HG03103 (cell line): ENCODE results near the gene PTPRE.

ENCODE experiments used
- ATAC-seq: cut with Tn5 transposase; IDR thresholded peaks from one replicate; pipeline ENCODE4 v1.9.1; 2021; ENCODE audit warnings: low read depth; ENCODE audit not compliant: unreplicated experiment

The PTPRE gene

GRCh38 chr10:128040681-128041080 is 133.8 kb downstream of the PTPRE start:
- no peak for ATAC-seq

DNA sequence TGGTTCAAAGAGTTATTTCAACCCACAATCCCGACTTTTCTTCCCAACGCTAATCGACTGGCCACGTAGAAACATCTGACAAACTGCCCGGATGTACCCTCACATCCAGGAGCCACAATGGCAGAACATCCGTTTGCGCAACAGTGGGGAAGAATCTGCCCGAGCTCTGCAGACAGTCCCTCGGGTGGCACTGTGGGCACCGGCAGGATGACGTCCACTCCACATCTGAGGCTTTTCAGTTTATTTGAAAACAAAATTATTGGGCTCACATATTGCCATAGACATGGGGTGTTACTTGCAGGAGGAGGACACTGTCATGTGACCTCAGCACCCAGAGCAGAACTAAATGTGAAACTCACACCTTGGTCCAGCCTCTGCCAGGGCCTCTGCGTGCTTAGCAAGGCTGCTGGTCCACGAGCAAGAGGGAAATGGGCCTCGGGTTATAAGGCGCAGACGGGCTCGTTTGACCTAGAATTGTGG is 135.3 kb downstream of the PTPRE start:
- ATAC-seq, result no peak

DNA sequence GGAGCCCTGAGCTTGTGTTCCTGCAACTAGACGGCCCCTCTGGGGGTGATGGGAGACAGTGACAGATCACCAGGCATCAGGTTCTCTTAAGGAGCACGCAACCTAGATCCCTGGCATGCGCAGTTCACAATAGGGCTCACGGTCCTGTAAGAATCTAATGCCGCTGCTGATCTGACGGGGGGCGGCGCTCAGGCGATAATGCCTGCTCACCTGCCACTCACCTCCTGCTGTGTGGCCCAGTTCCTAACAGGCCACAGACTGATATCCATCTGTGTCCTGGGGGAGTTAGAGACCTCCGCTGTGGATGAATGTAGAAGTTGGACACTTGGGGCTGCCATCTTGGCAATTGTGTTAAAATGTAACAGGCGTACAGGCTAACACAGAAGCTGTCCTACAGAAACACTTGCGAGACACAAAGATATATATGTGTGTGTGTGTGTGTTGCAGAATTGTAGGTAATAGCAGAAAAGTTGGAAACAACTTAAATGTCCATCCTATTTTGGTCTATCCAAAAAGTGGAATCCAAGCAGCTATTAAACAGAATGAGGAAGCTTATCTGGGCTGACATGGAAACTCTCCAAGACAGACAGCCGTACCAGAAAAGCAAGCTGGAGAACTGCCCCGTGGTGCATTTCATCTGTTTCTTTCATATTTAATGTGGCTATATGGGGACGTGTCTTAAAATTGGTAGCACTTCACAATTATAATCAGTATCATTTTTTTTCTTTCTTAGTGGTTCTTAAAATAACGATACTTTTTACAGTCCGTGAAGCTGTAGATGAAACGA is 136.5 kb downstream of the PTPRE start:
- no peak for ATAC-seq

- no peak for ATAC-seq
Observed at GRCh38 chr10:128044186-128044585, 137.3 kb downstream of the PTPRE start.

DNA sequence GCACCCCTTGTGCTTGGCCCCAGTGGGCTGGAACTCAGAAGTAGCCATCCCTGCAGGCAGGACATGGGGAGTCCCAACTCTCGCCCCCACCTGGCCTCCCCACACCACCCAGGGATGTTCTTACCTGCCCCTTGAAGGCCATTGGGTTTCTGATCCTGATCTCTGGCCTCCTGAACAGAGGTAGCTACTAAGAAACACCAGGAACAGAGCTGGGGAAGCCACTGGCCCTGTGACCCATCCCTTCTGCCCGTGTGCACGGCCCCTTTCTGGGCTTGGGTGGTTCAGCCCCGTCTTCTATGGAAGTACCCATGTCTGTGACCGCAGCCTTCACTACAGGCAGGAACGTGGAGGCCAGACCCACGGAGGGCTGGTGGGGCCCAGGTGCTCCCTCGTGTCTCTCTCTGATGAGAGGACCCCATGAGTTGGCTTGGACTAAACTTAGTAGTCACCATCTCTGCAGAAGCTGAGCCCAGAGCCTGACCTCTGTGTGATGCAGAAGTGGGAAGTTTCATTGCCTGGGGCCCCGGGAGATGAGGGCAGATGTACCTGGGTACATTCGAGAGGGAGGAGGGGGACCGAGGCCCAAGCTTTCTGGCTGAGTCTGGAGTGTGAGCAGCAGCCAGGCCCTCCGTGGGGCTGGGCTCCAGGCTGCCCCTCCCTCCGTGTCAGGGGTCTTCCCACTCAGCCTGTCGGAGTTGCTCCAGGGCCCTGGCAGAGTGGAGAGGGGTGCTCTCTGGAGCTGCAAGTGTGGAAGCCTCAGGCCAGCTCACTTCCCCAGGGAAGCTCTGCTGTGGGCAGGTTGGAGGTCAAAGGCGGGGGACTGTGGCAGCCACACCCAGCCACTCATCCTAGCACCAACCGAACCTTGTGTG is 138.3 kb downstream of the PTPRE start:
- no peak for ATAC-seq

DNA sequence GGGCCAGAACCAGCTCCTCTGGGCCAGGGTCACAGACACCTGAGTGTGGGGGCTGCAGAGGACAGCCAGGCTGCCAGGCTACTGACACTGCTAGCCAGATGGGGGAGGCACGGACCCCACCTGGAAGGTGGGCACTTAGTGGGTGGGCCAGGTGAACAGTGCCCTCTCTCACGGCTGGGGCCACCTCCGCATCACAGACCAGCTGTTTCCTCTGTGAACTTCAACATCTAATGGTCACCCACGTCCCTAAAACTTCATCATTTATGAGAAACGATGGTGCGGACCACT is 138.9 kb downstream of the PTPRE start:
- no peak for ATAC-seq

DNA sequence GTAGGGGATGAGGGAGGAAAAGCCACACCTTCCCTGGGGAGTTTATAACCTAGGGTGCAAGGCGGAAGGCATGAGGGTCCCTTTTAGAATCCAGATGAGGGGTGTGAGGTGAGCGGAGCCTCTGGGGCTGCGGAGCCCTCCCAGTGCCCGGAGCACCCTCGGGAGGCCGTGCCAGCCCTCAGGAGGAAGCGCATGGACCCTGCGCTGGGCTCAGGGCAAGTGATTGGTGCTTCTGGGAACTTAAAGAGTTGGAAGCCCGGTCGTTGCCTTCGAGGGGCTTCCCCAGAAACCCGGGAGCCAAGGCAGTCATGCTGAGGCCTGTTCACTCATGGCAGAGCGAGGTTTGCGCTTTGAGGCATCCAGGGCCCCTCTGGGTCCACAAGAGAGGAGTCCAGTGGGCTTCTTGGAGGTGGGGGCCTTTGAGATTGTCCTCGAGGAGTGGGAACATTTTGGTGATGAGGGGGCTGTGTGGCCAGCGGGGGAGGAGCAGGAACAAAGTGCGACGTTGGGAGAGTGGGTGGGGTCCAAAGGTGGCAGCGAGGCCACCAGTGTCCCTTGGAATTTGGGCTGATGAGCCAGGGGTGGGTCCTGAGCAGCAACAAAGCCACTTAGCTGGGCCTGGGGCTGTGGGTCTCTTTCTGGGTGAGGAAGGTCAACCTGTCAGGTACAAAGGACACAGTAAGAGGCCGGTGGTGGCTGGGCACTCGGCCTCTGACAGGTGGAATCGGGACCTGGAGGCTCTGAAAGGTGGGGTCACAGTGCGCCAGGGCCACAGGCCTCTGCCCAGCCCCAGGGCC is 139.5 kb downstream of the PTPRE start:
- no peak for ATAC-seq

DNA sequence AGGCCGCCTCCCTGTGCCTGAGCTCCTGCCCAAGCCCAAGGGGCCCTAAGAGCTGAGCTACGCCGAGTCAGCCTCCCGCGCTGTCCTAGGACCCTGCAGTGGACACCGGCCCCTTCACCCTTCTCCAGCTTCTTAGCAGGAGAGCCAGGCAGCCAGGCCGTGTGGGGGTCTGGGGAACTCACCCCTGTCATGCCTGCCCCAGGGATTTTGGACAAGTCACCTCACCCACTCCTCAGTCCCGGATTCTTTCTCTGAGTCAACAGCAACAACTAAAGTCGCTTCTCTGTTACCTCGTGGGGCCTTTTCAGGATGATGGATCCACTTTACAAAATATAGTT is 140.0 kb downstream of the PTPRE start:
- no peak for ATAC-seq

GRCh38 chr10:128047351-128047750 is 140.4 kb downstream of the PTPRE start:
- peak; percentile 96 for ATAC-seq

DNA sequence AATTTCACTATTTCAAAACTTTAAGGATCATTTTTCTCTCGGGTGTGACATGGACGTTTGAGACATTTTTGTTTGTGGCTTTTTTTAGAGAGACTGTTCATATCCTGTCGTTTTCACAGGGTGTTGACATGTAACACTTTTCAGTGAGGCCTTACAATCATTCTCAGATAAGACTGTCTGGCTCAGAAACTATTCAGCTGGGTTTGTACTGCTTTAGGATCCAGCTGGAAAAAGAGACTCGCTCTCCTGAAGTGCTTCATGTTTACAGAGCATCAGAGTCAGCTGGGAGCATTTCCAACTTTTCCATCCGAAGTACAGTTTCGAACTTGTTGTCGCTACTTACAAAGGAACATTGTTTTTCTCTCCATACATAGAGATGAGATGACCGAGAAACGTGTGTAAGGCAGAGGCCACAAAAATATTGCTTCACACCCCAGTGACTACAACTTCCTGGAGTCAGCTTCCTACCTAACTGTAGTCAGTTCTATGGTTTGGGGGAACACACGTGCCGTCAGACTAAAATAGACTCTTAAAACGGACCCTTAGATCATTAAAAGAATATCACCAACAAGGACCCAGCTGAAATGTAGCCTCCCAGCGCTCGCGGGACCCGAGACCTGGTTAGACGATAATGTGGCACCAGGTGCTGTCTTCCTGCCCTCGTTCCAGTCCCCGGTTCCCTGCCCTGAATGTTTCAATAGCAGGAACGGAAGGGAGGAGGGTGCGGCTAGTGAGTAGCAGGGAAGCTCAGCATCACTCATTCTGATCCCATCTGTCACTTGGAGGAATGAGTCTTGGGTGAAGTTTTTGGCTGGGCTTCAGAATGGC is 141.3 kb downstream of the PTPRE start:
- peak; percentile 25 for ATAC-seq

DNA sequence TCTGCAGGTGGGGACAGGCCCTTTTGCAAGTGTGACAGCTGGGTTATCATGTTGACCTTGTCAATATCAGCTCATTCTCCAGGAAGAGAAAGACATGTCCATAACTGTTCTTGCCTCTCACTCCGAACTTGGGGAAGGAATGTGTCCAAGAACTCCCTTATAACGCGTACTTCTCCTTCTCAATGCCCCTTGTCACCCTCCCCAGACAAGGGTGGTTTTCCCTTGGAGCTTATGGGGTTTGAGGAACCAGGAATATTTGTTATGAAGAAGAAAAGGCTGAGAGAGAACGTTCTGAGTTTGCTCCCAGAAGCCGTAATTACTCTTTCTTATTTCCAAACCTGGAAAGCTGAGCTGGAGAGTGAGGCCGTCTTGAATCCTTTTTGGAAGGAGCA is 141.9 kb downstream of the PTPRE start:
- no peak for ATAC-seq

- ATAC-seq, result no peak
Observed at GRCh38 chr10:128049226-128050120, 142.6 kb downstream of the PTPRE start.

- ATAC-seq, result no peak
Observed at GRCh38 chr10:128050121-128050516, 143.2 kb downstream of the PTPRE start.

GRCh38 chr10:128050936-128051335 is 144.0 kb downstream of the PTPRE start:
- ATAC-seq, result no peak

GRCh38 chr10:128051548-128051947 is 144.6 kb downstream of the PTPRE start:
- no peak for ATAC-seq

DNA sequence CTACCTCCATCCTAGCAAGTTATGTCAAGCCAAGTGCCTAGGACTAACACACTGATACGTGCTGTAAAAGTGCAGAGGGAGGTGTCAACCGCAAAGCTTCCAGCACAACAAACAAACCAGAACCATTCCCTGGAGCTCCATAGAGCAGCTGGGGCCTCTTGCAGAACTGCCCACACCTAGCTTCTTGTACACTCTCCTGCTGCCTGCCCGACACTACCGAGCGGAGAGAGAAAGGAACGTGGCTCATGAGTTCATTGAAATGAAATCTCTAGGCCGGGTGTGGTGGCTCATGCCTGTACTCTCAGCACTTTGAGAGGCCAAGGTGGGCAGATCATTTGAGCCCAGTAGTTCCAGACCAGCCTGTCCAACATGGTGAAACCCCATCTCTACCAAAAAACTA is 145.8 kb downstream of the PTPRE start:
- no peak for ATAC-seq

- ATAC-seq, result no peak
Observed at GRCh38 chr10:128053356-128053755, 146.5 kb downstream of the PTPRE start.

GRCh38 chr10:128054163-128054970 is 147.5 kb downstream of the PTPRE start:
- no peak for ATAC-seq
